Activated CD4-positive, alpha-beta T cell treated with anti-CD3 and anti-CD28 coated beads, Interleukin-10, Interleukin-2, amounts not matched to agents 100 ng/mL and 50 ng/mL, durations not matched to agents 16 hours and 8 hours (primary cell): ENCODE measurements around the gene AP2S1.
"Not testable (repeated sequence)": the region's sequence is repeated elsewhere in the genome, so short reads cannot be mapped to it uniquely, and the experiment has no call there.

Experiments
- DNase-seq: peaks from one replicate; pipeline ENCODE4 v3.0.0-alpha.2; 2020

Gene AP2S1

DNA sequence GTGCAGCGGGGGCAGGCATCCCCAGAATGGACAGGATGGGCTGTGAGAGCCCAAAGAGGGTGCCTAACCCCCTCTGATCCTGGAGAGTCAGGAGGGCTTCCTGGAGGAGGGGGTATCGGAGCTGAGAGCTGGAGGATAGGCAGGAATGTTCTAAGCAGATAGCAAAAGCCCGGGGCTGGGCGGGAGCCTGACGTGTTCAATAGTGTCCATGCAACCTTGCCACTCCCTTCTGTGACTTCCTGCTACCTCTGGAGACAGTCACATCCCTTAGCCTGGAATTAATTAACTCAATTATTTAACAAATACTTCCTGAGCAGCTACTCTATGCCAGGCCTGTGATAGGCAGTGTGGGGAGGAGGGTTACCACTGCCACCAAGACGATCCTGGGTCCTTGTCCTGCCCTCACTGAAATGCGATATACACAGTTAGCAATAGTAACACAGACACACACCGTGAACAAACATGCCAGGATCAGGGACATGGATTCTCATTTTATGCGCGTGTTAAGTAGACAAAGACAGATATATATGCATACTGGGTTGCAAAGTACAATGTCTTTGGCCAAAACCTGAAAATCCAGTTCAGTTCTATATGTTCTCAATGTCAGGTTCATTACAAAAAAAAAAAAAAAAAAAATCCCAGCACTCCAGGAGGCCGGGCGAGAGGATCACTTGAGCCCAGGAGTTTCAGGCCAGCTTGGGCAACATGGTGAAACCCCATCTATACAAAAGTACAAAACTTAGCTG is 10.7 kb downstream of the AP2S1 start:
- no peak for DNase-seq

DNA sequence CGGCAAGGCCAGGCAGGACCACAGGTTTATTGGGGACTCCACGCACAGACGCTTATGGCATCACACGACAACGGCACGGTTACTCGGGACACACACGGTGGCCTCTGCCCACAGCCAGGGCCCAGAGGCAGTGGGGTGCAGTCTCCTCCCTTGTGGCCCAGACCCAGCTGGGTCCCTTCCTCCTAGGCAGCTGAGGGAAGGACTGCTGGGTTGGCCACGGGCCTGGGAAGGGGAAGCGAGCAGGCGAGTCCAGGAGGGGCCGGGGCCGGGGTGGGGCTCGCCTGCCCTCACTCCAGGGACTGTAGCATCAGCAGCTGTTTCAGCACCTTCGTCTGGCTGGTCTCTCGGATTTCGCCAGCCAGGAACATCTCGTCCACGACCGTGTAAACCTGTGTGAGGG is 12.5 kb downstream of the AP2S1 start:
- DNase-seq: no peak

DNA sequence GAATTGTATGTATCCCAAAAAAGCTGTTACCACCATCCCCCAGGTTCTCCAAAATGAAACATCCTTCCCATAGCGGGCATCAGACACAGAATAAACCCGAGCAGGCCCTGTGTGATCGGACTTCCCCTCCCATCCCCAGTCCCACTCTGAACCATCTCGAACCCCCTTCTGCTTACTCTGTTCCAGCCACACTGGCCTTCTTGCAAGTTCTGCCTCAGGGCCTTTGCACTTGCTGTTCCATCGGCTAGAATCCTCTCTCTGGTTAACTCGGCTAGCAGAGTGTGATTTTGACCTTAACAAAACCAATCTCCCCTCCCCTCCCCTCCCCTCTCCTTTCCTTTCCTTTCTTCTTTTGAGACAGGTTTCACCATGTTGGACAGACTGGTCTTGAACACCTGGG is 15.7 kb downstream of the AP2S1 start:
- DNase-seq: no peak

DNA sequence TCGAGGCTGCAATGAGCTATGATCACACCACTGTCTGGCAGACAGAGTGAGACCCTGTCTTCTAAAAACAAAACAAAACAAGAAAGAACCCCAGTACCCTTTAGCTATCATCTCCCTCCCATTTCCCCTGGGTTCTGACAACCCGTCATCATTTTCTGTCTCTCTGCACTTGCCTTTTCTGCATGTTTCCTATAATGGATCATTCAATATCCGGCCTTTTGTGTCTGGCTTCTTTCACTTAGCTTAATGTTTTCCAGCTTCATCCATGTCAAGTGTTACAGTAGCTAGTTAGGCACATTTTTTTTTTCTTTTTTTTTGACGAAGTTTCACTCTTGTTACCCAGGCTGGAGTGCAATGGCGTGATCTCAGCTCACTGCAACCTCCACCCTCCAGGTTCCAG is 16.5 kb downstream of the AP2S1 start:
- DNase-seq: no peak

DNA sequence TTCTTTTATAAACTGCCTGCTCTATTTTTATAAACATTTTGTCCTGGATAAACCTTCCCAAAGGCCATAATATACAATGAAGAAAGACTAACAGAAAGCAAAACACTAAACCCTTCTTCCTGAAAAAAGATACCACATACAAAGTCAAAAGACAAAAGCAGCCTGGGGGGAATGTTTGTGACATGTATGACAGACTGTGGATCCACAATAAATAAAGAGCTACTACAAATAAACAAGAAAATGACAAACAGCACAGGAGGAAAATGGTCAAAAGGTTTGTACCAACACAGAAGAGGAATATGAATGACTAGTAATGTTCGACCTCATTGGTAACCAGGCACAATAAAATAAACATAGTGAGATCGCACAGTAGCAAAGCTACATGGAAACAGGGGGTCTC is 19.8 kb downstream of the AP2S1 start:
- no peak for DNase-seq

DNA sequence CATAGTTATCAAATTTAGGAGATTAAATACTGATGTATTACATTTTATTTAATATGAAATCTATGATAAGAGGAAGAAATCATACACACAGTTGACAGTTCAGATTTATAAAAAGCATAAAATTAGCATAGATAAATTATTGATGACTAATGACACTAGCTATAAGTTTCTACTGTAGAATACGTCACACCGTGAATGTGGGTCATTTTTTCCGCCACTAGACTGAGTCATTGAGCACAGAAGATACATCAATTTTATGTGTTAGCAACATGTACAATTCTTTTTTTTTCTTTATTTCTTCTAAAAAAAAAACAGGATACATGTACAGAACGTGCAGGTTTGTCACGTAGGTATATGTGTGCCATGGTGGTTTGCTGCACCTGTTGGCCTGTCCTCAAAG is 22.2 kb downstream of the AP2S1 start:
- peak; percentile 44 for DNase-seq

DNA sequence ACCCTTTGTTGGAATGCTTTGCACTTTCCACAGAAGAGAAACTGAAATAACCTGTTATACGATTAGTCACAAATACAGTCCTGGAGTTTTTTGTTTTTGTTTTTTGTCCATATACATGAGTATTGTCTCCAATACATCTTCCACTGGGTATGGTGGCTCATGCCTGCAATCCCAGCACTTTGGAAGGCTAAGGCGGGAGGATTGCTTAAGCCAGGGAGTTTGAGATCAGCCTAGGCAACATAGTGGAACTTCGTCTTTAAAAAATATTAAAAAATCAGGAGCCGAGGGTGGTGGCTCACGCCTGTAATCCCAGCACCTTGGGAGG is 25.0 kb downstream of the AP2S1 start:
- DNase-seq: no peak

DNA sequence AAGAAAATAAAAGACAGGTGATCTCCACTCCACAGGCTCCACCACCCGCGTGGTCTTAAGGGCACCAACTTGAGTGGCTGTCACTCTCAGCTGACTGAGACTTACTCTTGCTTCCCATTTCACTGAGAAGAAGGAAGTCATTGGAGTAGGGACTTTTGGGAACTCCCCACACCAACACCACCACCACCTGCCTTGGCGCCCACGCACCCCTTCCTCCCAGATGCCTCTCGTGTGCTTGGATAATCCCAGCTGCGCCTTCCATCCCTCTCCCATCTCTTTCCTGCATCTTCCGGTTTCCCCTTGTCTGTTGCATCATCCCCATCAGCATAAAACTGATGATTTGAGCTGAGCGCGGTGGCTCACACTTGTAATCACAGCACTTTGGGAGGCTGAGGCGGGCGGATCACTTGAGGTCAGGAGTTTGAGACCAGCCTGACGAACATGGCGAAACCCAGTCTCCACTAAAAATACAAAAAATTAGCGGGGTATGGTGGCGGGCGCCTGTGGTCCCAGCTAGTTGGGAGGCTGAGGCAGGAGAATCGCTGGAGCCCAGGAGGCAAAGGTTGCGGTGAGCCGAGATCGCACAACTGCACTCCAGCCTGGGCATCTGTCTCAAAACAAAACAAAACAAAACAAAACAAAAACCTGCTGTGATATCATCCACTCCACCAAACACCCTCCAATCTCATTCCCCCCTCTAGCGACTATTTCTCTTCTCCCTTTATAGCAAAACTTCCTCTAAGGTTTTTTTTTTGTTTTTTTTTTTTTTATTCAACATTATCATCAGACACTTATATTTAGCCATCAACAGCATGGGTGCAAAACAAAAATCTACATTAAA is 25.5 kb downstream of the AP2S1 start:
- DNase-seq: no peak

DNA sequence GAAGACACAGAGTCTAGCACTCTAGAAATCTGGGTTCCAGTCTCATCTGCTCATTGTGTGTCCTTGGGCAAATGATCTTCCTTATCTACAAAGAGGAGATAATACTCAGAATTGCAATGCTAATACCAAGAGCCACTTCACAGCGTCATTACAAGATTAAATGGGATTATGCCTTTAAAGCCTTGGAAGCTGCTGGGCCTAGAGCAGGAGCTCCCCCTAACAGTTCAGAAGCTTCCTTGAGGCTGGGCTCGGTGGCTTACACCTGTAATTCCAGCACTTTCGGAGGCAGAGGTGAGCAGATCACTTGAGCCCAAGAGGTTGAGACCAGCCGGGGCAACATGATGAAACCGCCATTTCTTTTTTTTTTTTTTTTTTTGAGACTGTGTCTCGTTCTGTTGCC is 27.6 kb downstream of the AP2S1 start:
- no peak for DNase-seq

DNA sequence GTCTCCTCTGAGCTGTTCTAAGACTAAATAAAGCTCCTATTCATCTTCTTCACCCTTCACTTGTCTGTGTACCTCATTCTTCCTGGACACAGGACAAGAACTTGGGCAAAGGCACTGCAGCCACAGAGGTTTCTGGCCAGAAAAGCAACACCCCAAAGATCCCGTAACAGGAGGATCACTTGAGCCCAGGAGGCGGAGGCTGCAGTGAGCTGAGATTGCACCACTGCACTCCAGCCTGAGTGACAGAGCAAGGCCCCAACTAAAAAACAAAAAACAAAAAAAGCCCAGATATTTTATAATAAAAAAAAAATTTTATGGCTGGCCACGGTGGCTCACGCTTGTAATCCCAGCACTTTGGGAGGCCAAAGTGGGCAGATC is 28.2 kb downstream of the AP2S1 start:
- DNase-seq: not testable (repeated sequence)

DNA sequence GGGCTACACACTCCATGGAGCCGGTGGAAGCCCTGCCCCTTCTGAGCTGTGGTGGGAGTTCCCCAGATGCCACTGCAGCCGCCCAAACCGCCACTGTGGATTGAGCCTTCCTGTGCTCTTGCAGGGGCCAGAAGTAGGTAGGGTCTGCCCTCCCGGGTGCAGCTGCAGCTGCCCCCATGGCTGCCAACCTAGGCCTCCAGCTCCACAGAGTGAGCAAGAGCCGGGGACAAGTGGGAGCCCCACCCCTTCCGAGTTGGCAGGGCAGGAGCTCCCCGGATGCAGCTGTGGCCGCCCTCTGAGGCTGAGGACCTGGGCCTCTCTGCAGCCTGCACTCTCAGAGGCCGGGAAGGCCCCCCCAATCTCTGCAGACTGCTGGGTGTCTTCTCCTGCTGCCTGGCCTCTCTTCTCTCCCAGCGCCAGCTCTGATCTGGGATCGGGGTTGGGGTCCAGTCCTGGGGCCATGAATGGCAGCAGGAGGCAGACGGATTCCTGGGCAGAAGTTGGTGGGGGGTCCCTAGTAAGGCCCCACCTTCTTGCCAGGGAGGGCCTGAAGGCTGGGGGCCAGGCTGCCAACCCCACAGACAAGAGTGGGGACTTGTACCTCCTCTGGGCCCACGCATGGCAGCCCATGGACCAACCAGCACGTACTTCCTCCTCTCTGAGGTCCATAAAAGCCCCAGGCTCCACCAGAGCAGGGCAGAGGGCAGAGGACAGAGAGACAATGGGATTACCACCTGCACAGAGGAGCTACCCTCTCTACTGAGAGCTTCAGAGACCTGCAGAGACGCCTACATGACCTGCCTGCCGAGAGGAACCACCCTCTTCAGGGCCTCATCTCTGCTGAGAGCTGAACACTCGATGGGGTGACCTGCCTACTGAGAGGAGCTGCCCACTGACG is 28.9 kb downstream of the AP2S1 start:
- peak; percentile 67 for DNase-seq

DNA sequence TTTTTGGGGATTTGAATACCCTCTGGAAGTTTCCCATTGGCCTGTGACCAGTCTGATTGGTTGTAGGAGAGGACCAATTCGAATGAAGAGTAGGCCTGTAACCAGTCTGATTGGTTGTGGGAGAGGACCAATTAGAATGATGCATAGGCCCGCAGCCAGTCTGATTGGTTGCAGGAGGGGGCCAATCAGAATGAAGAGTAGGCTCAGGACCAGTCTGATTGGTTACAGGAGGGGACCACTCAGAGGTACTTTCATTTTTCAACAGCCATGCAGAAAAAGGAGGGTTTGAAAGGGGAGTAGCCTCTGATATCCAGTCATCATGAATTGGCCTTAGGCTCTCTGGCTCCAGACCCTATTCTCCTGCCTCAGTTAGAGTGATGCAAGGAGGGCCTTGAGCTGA is 31.8 kb downstream of the AP2S1 start:
- DNase-seq: peak; percentile 38

DNA sequence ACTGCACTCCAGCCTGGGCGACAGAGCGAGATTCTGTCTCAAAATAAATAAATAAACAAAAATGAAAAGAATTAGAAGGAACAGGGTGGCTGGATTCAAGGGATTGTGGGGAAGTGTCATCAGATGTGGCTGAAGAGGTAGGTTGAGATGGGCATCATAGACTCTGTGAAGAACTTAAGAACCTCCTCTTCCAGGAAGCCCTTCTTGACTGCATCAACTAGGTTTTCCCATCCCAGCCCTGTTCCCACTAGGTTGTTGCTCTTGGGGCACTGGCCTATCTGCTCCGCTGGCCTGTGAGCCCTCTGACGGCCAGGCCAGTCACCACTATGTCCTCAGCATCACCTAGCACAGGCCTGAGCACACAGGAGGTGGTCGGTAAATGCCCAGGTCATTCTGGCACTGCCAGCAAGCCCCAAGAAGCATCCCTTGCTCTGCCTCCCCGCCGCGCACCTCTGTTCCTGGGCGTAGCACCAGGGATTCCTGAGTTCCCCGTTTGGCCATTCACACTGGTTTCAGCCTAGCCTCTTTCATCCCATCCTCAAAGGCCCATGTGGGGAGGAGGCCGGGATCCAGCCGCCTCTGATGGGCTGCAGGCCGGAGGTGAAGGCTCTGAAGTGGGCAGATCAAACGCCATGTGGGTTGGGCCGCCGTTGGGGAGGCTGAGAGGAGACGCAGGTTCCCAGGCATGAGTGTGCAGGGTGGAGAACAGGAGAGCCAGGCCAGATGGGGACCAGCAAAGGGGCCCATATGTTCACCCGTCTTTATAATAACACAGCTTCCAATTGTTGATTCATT is 34.6 kb downstream of the AP2S1 start:
- DNase-seq: no peak

DNA sequence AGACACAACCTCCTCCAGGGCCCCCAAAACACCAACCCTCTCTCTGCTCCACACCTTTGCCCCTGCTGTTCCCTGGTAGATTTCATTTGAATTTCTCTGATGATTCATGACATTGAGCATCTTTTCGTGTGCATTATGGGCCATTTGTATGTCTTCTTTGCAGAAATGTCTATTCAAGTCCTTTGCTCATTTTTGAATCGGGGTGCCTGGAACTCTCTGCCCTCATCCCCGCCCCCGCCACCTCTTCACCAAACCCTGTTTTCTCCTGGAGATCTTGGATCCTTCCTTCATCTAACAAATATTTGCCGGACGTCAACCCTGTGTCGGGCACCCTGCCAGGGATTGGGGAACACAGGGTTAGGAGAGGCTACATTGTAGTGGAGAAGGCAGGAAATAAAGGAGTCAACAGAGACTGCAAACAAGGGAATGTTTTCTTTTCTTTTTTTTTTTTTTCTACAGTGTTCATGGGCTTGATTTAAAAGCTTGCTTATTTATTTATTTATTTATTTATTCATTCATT is 36.7 kb downstream of the AP2S1 start:
- no peak for DNase-seq

DNA sequence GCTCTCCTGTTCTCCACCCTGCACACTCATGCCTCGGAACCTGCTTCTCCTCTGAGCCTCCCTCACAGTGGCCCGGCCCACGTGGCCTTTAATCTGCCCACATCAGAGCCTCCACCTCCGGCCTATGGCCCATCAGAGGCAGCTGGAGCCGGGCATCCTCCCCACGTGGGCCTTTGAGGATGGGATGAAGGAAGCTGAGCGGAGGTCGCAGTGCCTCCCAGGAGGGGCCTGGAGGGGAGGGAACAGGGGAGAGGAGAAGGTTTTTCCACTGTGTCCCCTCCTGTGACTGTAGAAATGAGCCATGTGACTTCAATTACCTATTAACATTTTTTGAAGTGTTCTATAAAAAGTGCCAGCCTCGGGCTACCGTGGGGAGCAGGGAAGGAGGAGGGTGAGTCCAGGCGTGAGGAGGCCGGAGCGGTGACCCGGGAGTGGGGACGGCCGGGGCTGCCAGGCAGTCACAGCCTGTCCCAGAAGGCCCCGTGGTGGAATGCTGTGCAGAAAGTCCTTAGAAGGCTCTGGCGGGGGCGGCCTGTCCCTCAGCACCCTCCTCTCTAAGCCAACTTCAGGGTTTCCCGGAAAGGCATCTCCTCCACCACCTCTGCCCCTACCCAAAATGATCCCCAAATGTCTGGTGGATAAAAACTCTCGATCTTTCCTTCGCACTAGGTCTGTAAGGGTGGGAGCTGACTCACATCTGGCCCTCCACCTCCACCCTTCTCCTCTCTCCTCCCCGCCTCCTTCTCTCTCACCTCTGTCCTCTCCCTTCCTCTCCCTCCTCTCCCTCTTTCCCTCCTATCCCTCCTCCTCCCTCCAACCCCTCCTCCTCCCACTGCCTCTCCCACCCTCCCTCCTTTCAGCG is 37.4 kb downstream of the AP2S1 start:
- DNase-seq: no peak

DNA sequence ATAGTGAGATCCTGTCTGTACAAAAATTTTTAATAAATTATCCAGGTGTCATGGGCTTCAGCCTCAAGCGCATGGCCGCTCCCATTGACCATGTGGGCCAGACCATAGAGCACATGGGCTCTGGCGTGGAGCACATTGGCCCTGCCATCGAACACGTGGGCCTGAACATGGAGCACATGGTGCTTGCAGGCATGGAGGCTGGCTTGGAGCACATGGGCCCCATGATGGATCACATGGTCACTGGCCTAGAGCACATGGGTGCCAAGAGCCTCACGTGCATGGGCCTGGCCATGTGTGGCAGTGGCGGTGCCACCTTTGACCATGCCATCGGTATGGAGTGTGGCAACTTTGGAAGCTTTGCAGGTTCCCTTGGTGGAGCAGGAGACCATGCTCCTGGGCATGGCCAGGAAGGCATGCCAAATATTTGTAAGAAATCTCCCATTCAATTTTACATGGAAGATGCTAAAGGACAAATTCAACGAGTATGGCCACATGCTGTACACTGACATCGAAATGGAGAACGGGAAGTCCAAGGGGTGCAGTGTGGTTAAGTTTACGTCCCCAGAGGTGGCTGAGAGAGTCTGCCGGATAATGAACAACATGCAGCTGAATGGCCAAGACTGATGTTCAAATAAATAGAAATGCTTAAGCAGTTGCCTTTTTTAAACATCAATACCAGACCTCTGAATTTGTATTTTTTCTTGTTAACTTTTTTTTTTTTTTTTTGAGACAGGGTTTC is 40.9 kb downstream of the AP2S1 start:
- no peak for DNase-seq

DNA sequence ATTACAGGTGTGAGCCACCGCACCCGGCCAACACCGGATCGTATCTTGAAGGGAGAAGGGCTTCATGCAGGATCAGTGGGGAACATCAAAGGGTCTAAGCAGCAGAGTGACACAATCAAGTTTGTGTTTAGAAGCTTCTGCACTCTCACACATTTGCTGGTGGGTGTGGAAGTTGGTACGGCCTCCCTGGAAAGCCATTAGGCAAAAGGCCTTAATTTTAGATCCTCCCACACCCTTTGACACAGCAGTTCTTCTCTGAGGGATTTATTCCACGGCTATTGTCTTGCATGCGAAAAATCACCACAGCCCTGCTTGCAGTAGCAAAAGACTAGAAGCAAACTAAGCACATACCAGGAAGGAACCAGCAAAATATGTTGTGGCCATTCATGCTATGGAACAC is 44.0 kb downstream of the AP2S1 start:
- DNase-seq: no peak

DNA sequence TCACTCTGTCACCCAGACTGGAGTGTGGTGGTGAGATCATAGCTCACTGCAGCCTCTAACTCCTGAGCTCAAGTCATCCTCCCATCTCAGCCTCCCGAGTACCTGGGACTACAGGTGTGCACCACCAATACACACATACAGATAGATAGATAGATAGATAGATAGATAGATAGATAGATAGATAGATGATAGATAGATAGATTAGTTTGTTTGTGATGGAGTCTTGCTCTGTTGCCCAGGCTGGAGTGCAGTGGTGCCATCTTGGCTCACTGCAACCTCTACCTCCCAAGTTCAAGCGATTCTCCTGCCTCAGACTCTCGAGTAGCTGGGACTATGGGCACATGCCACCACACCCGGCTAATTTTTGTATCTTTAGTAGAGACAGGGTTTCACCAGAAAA is 46.2 kb downstream of the AP2S1 start:
- DNase-seq: not testable (repeated sequence)

DNA sequence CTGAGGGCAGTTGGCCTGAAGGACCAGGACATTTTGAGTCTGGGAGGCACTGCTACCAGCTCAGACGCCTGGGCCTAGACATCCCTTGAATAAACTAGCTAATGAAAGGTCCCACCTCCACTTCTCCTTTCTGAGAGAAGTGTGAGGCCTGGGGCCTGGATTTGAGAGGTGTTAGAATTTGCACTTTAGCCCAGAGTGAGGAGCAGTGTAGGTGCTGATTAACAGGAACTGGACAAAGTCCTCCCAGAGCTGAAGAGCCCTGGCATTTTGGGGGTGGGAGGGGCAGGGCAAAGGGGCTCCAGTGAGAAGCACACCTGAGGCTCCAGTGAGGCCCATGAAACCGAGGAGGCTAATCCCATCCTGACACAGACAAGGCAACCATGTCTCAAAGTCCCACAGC is 47.1 kb downstream of the AP2S1 start:
- DNase-seq: no peak

DNA sequence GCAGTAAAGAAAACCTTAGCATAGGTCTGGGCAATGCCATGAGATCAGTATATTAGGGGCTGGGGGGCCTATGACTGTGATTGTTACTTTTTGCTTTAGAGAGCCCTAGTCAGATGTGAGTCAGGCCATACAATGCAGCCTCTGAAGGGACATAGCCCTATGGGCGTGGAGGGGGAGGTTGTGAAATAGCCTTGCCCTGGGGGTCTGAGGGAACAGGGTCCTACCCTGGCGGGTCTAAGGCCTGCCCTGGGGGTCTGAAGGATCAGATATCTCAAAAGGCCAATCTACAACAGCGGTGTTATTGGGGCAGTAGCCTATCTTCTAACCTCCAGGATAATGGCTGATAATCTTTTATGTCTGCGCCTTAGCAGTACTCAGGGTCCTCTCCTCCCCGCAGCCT is 48.5 kb downstream of the AP2S1 start:
- DNase-seq: no peak

DNA sequence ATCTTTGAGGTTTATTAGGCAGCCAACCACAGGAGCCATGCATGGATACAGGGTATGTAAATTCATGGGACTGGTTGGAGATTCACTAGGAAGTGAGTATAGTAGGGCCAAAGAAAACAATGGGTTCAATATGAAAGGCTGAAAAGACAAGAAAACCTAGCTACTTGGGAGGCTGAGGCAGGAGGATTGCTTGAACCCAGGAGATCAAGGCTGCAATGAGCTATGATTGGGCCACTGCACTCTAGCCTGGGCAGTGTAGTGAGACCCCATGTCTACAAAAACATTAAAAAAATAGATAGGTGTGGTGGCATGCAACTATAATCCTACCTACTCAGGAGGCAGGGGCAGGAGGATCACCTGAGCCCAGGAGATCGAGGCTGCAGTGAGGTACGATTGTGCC is 51.9 kb downstream of the AP2S1 start:
- no peak for DNase-seq
